ENCODE measurements around the gene PRSS36. TPM values are rescaled to one million over a fixed set of nuclear protein-coding genes. Genes with fewer than 3 reads are reported as not detected.
A peak's percentile ranks its signal among the peaks of the same experiment; 100 is the strongest.

Gene PRSS36
- total and polyA plus RNA-seq, 9 of the 15 experiments (the other 6 are each of a cell fraction or from before 2014, with no cell fraction given) = 0.09 to 1.2 (median 0.54) TPM; not detected in 2

DNA sequence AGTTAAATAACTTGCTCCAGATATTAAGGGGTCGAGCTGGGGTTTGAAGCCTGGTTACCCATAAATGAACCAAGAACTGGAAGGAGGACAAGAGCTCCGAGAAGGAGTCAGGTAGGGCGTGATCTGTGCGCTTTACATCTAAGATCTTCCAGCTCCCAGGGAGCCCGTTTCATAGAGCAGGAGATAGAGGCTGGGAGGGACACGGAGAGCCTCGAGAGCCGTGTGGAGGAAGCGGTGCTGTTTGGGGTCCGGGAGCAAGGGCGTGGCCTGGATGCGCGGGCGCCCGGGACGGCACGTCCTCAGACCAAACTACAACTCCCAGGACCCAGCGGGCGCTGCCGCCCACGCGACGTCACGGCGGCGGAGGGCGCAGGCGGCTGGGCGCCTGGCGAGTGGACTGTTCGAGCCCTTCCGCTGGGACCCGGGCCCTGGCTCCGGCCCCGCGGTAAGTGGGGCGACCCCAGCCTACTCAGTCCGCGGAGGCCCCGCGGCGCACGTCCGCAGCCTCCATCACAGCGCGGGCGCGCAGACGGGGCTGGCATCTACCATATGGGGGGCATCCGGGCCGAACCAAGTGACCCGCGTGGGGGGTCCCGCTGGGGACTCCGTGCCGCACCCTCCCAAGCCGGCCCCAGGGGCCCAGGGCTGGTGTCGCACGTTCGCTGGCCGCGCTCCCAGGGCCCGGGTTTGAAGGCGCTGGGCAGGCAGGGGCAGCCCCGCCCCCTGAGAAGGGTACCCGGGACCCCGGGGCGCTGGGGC lies 41.7 kb downstream of the PRSS36 start, which contains the start of gene BCKDK (continued):
- TF ChIP-seq TBP (optimal IDR thresholded peaks at IDR 0.05; ENCODE audit: low read depth, low read length) (peak; percentile 39), GTF2F1 (IDR thresholded peaks at IDR 0.05; ENCODE audit: low read depth, low read length) (0 out of 2 replicates have a peak, but pooled peaks have one; percentile 31), RFX7 (CRISPR knock-in tag; IDR thresholded peaks at IDR 0.05) (no peak), RBBP5 (IDR thresholded peaks at IDR 0.05; ENCODE audit: borderline replicate concordance, insufficient read depth, low read length, poor library complexity, severe bottlenecking) (peak; percentile 26), HNRNPL (IDR thresholded peaks at IDR 0.05; ENCODE audit: low read depth, low read length) (peak; percentile 88), ZNF282 (CRISPR knock-in tag; IDR thresholded peaks at IDR 0.05) (no peak), WHSC1 (IDR thresholded peaks at IDR 0.05; ENCODE audit: low read length) (no peak), RBM34 (IDR thresholded peaks at IDR 0.05; ENCODE audit: borderline replicate concordance, insufficient read depth, low read length) (0 out of 2 replicates have a peak, but pooled peaks have one; percentile 59), ESRRA (IDR thresholded peaks at IDR 0.05; ENCODE audit: borderline replicate concordance, low read depth) (peak; percentile 23; the same call in 1 of the 2 replicates), NR2C2 (CRISPR knock-in tag; IDR thresholded peaks at IDR 0.05) (peak; percentile 33; the same call in 1 of the 2 replicates), NR2C2 (tag; IDR thresholded peaks at IDR 0.05) (peak; percentile 79), CTBP1 (IDR thresholded peaks at IDR 0.05; ENCODE audit: borderline replicate concordance) (peak; percentile 86), POLR2A (conservative IDR thresholded peaks at IDR 0.05) (peak; percentile 63), POLR2G (IDR thresholded peaks at IDR 0.05; ENCODE audit: low read depth, low read length) (peak; percentile 81), ZNF347 (CRISPR knock-in tag; IDR thresholded peaks at IDR 0.05; ENCODE audit: low read depth) (no peak), SAFB (IDR thresholded peaks at IDR 0.05; ENCODE audit: borderline replicate concordance, low read depth, low read length) (peak; percentile 61; the same call in 1 of the 2 replicates)
- TF ChIP-seq, protein P1, sequence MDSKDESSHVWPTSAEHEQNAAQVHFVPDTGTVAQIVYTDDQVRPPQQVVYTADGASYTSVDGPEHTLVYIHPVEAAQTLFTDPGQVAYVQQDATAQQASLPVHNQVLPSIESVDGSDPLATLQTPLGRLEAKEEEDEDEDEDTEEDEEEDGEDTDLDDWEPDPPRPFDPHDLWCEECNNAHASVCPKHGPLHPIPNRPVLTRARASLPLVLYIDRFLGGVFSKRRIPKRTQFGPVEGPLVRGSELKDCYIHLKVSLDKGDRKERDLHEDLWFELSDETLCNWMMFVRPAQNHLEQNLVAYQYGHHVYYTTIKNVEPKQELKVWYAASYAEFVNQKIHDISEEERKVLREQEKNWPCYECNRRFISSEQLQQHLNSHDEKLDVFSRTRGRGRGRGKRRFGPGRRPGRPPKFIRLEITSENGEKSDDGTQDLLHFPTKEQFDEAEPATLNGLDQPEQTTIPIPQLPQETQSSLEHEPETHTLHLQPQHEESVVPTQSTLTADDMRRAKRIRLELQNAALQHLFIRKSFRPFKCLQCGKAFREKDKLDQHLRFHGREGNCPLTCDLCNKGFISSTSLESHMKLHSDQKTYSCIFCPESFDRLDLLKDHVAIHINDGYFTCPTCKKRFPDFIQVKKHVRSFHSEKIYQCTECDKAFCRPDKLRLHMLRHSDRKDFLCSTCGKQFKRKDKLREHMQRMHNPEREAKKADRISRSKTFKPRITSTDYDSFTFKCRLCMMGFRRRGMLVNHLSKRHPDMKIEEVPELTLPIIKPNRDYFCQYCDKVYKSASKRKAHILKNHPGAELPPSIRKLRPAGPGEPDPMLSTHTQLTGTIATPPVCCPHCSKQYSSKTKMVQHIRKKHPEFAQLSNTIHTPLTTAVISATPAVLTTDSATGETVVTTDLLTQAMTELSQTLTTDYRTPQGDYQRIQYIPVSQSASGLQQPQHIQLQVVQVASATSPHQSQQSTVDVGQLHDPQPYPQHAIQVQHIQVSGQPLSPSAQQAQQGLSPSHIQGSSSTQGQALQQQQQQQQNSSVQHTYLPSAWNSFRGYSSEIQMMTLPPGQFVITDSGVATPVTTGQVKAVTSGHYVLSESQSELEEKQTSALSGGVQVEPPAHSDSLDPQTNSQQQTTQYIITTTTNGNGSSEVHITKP (IDR thresholded peaks at IDR 0.05; ENCODE audit: partially characterized antibody) = peak; percentile 96
- TF ChIP-seq, protein P2, sequence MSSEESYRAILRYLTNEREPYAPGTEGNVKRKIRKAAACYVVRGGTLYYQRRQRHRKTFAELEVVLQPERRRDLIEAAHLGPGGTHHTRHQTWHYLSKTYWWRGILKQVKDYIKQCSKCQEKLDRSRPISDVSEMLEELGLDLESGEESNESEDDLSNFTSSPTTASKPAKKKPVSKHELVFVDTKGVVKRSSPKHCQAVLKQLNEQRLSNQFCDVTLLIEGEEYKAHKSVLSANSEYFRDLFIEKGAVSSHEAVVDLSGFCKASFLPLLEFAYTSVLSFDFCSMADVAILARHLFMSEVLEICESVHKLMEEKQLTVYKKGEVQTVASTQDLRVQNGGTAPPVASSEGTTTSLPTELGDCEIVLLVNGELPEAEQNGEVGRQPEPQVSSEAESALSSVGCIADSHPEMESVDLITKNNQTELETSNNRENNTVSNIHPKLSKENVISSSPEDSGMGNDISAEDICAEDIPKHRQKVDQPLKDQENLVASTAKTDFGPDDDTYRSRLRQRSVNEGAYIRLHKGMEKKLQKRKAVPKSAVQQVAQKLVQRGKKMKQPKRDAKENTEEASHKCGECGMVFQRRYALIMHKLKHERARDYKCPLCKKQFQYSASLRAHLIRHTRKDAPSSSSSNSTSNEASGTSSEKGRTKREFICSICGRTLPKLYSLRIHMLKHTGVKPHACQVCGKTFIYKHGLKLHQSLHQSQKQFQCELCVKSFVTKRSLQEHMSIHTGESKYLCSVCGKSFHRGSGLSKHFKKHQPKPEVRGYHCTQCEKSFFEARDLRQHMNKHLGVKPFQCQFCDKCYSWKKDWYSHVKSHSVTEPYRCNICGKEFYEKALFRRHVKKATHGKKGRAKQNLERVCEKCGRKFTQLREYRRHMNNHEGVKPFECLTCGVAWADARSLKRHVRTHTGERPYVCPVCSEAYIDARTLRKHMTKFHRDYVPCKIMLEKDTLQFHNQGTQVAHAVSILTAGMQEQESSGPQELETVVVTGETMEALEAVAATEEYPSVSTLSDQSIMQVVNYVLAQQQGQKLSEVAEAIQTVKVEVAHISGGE (CRISPR knock-in tag; IDR thresholded peaks at IDR 0.05) = peak in 1 of 3 experiments; percentile 69; a peak in 1 of 6 replicates
- TF ChIP-seq, protein P3, sequence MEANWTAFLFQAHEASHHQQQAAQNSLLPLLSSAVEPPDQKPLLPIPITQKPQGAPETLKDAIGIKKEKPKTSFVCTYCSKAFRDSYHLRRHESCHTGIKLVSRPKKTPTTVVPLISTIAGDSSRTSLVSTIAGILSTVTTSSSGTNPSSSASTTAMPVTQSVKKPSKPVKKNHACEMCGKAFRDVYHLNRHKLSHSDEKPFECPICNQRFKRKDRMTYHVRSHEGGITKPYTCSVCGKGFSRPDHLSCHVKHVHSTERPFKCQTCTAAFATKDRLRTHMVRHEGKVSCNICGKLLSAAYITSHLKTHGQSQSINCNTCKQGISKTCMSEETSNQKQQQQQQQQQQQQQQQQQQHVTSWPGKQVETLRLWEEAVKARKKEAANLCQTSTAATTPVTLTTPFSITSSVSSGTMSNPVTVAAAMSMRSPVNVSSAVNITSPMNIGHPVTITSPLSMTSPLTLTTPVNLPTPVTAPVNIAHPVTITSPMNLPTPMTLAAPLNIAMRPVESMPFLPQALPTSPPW (CRISPR knock-in tag; IDR thresholded peaks at IDR 0.05) = peak; percentile 34; the same call in 1 of the 2 replicates

Data from K562 (cell line).